ENCODE data around the gene BIN1.

Gene BIN1

DNA sequence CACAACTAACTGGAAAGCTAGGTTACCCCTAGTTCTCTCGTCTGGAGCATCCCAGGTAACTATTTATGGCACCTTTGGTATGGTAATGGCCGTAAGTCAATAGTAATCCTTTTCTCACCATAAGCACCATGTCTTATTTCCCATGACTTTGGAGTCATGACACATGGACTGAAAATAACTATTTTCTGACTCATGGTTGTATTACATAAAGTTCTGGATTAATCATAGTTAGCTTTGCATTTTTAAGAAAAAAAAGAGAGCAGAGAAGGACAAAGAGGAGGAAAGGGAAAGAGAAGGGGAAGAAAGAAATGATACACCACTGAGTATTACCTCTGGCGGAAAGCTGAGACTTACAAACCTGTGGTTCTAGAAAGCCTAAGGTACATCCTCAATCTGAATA is 99.3 kb downstream of the BIN1 start:
- no peak for DNase-seq (ENCODE audit: low read depth, low spot score)
- Histone ChIP-seq H3K9me3 (ENCODE audit: control insufficient read depth, insufficient read depth, low read length) (no peaks in the 10 kb centered on the region), H3K27ac (ENCODE audit: low read length) (no peak overlapping the region), H3K4me1 (ENCODE audit: control insufficient read depth, insufficient read depth, low read length) (no peaks in the 10 kb centered on the region), H3K36me3 (ENCODE audit: control insufficient read depth, insufficient read depth, low read length) (no peaks in the 10 kb centered on the region), H3K27me3 (ENCODE audit: control insufficient read depth, insufficient read depth, low read length) (no peaks in the 10 kb centered on the region), H3K4me3 (ENCODE audit: low read length) (no peak overlapping the region)
- WGBS (ENCODE audit: insufficient coverage, insufficient read length): no CpG with 5 or more reads among the region's 3 CpGs

DNA sequence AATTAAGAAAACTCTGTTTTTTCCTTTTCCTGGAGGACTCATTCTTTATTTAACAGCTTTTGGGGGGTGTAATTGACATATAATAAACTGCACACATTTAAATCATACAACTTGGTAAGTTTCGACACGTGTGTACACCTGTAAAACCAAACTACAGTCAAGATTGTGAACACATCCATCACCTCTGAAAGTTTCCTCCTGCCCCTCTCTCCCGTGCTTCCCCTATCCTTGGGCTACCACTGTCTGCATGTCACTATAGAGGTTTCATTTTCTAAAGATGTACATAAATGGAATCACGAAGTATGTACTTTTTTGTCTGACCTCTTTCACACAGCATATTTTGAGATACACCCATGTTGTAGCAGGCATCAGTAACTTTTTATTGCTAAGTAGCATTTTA is 100.0 kb downstream of the BIN1 start:
- H3K27me3 ChIP-seq (ENCODE audit: control insufficient read depth, insufficient read depth, low read length): no peaks in the 10 kb centered on the region
- no peak for DNase-seq (ENCODE audit: low read depth, low spot score)
- no peaks in the 10 kb centered on the region for H3K36me3 ChIP-seq (ENCODE audit: control insufficient read depth, insufficient read depth, low read length)
- no peaks in the 10 kb centered on the region for H3K9me3 ChIP-seq (ENCODE audit: control insufficient read depth, insufficient read depth, low read length)
- H3K4me1 ChIP-seq (ENCODE audit: control insufficient read depth, insufficient read depth, low read length): no peaks in the 10 kb centered on the region
- no CpG with 5 or more reads among the region's 4 CpGs for WGBS (ENCODE audit: insufficient coverage, insufficient read length)
- H3K27ac ChIP-seq (ENCODE audit: low read length): no peak overlapping the region
- H3K4me3 ChIP-seq (ENCODE audit: low read length): no peak overlapping the region

DNA sequence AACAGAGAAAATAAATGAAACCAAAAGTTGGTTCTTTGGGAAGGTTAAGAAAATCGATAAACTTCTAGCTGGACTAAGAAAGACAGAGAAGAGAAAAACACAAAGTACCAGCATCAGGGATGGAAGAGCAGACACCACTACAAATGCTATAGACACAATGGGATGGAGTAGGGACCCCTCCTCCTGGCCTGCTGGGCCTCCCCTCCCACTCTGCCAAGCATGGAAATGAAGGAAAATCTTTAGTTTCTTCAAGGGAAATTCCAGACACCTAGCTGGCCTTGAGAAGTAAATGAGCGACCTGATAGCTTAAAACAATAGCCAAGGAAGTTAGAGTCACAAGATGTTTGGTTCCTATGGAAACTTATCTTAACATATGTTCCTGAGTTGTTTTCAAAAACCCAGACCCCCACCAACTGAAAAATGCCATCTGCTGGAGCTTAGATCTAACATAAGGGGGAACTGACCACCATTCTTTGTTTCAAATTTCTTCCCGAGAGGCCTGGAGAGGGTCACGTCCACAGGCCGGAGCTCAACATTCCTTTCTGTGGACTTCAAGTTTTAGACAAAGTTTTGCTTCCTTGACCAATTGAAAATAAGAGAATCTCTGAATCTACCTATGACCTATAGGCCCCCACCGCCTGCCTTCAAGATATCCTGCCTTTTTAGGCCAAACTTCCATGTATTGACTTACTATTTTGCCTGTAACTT is 101.9 kb downstream of the BIN1 start:
- H3K27ac ChIP-seq (ENCODE audit: low read length): no peak overlapping the region
- no peaks in the 10 kb centered on the region for H3K27me3 ChIP-seq (ENCODE audit: control insufficient read depth, insufficient read depth, low read length)
- no peaks in the 10 kb centered on the region for H3K36me3 ChIP-seq (ENCODE audit: control insufficient read depth, insufficient read depth, low read length)
- no peaks in the 10 kb centered on the region for H3K9me3 ChIP-seq (ENCODE audit: control insufficient read depth, insufficient read depth, low read length)
- no peak for DNase-seq (ENCODE audit: low read depth, low spot score)
- no peak overlapping the region for H3K4me3 ChIP-seq (ENCODE audit: low read length)
- no CpG with 5 or more reads among the region's 6 CpGs for WGBS (ENCODE audit: insufficient coverage, insufficient read length)
- H3K4me1 ChIP-seq (ENCODE audit: control insufficient read depth, insufficient read depth, low read length): no peaks in the 10 kb centered on the region

DNA sequence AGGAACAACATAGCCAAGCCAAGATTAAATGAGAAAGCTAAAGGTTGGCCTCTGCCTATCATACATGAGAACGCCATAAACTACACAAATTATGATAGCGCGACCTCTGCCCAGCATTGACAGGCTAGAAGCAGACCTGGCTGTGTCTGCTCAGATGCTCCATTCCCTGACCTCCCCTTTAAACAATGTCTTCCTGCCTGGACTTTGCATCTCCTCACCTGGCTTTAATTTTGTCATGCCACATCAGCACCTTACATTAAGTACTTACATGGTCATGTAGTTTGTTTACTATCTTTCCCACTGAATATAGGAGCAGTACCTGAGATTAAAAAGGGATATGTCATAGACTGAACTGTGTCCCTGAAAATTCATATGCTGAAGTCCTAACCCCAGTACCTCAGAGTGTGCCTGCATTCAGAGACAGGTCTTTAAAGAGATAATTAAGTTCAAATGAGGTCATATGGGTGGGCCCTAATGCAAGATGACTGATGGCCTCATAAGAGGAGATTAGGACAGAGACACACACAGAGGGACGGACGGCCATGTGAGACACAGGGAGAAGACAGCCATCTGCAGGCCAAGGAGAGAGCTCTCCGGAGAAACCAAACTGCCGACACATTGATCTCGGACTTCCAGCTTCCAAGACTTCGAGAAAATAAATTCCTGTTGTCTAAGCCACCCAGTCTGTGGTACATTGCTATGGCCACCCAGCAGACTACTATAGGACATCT is 103.7 kb downstream of the BIN1 start:
- no peak overlapping the region for H3K27ac ChIP-seq (ENCODE audit: low read length)
- WGBS (ENCODE audit: insufficient coverage, insufficient read length): no CpG with 5 or more reads among the region's 9 CpGs
- no peak for DNase-seq (ENCODE audit: low read depth, low spot score)

DNA sequence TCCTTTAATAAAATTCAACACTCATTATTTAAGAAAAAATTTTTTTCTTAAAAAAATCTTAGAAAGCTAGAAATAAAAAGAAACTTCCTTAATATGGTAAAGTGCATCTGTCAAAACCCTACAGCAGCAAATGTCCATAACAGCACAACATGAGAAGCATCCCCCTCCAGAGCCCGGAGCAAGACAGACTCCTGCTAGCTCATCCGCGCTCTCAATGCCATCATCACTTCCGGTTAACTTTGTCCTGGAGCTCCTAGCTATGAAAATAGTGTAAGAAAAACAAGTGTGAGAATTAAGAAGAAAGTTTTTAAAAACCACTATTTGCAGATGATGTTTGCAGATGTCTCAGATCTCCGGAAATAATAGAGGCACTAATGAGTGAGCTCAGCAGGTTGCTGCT is 105.2 kb downstream of the BIN1 start:
- DNase-seq (ENCODE audit: low read depth, low spot score): no peak
- Histone ChIP-seq H3K4me3 (ENCODE audit: low read length) (no peak overlapping the region), H3K9me3 (ENCODE audit: control insufficient read depth, insufficient read depth, low read length) (no peaks in the 10 kb centered on the region), H3K4me1 (ENCODE audit: control insufficient read depth, insufficient read depth, low read length) (no peaks in the 10 kb centered on the region), H3K36me3 (ENCODE audit: control insufficient read depth, insufficient read depth, low read length) (no peaks in the 10 kb centered on the region), H3K27me3 (ENCODE audit: control insufficient read depth, insufficient read depth, low read length) (no peaks in the 10 kb centered on the region), H3K27ac (ENCODE audit: low read length) (no peak overlapping the region)
- WGBS (ENCODE audit: insufficient coverage, insufficient read length): no CpG with 5 or more reads among the region's 5 CpGs

More for the DNA sequence above, 103.7 kb downstream of the BIN1 start:
- Histone ChIP-seq H3K27me3 (ENCODE audit: control insufficient read depth, insufficient read depth, low read length) (no peaks in the 10 kb centered on the region), H3K4me1 (ENCODE audit: control insufficient read depth, insufficient read depth, low read length) (no peaks in the 10 kb centered on the region), H3K4me3 (ENCODE audit: low read length) (no peak overlapping the region), H3K9me3 (ENCODE audit: control insufficient read depth, insufficient read depth, low read length) (no peaks in the 10 kb centered on the region), H3K36me3 (ENCODE audit: control insufficient read depth, insufficient read depth, low read length) (no peaks in the 10 kb centered on the region)

DNA sequence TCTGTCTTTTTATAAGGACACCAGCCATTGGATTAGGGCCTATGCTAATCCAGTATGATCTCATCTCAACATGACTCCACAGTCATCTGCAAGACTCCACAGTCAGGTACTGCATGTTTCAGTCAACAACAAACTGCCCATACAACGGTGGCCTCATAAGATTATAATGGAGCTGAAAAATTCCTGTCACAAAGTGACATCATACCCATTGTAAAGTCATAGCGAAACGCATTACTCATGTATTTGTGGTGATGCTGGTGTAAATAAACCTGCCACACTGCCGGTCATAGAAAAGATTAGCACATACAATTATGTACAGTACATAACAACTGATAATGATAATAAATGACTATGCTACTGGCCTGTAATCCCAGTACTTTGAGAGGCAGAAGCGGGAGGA is 106.0 kb downstream of the BIN1 start:
- Histone ChIP-seq H3K4me3 (ENCODE audit: low read length) (no peak overlapping the region), H3K27ac (ENCODE audit: low read length) (no peak overlapping the region), H3K36me3 (ENCODE audit: control insufficient read depth, insufficient read depth, low read length) (no peaks in the 10 kb centered on the region), H3K4me1 (ENCODE audit: control insufficient read depth, insufficient read depth, low read length) (no peaks in the 10 kb centered on the region), H3K9me3 (ENCODE audit: control insufficient read depth, insufficient read depth, low read length) (no peaks in the 10 kb centered on the region), H3K27me3 (ENCODE audit: control insufficient read depth, insufficient read depth, low read length) (no peaks in the 10 kb centered on the region)
- WGBS (ENCODE audit: insufficient coverage, insufficient read length): no CpG with 5 or more reads among the region's 5 CpGs
- no peak for DNase-seq (ENCODE audit: low read depth, low spot score)

DNA sequence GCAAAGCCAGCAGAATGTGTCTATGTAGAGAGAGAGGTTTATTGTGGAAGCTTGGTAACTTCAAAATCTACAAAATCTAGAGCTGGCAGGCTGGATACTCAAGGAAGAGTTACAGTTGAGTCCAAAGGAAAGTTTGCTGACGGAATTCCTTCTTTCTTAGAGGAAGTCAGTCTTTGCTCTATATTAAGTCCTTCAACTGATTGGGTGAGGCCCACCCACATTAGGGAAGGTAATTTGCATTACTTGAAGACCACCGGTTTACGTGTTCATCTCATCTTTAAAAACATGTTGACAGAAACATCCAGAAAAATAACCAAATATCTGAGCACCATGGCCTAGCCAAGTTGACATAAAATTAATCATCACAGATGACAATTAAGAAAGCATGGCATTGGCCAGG is 106.8 kb downstream of the BIN1 start:
- DNase-seq (ENCODE audit: low read depth, low spot score): no peak
- no CpG with 5 or more reads among the region's 3 CpGs for WGBS (ENCODE audit: insufficient coverage, insufficient read length)

DNA sequence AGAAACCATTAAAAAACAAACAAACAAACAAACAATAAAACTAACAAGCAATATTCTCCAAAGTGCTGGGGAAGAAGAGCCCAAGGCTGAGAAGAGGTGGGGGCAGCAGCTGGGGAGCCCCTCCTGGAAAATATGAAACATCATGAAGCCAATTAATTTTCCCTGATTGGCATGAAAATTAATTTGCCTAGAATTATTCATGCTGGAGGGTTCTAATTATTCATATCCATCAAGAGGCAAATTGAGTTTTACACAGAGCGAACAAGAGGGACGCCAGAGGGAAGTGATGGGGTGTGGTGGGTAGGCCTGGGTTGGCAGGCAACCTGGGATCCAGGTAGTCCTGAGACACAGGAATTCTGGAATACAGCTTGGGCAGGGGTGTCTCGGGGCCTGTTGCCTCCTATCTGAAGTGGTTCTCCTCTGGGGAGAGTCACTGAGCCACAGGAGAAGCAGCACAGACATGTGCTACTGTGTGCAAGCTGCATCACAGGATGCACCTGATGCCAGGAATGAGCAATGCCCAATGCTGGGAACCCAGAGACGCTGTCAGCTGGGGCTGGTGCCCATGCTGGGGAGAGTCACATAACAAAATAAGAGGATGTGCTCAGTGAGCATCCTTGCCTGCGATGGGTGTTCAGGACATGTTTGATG is 107.7 kb downstream of the BIN1 start:
- Histone ChIP-seq H3K9me3 (ENCODE audit: control insufficient read depth, insufficient read depth, low read length) (no peaks in the 10 kb centered on the region), H3K36me3 (ENCODE audit: control insufficient read depth, insufficient read depth, low read length) (no peaks in the 10 kb centered on the region), H3K27ac (ENCODE audit: low read length) (no peak overlapping the region), H3K4me3 (ENCODE audit: low read length) (no peak overlapping the region), H3K4me1 (ENCODE audit: control insufficient read depth, insufficient read depth, low read length) (no peaks in the 10 kb centered on the region), H3K27me3 (ENCODE audit: control insufficient read depth, insufficient read depth, low read length) (no peaks in the 10 kb centered on the region)
- DNase-seq (ENCODE audit: low read depth, low spot score): no peak
- WGBS (ENCODE audit: insufficient coverage, insufficient read length): no CpG with 5 or more reads among the region's 5 CpGs

More for the DNA sequence above, 106.8 kb downstream of the BIN1 start:
- no peaks in the 10 kb centered on the region for H3K27me3 ChIP-seq (ENCODE audit: control insufficient read depth, insufficient read depth, low read length)
- no peak overlapping the region for H3K27ac ChIP-seq (ENCODE audit: low read length)
- H3K4me1 ChIP-seq (ENCODE audit: control insufficient read depth, insufficient read depth, low read length): no peaks in the 10 kb centered on the region
- H3K9me3 ChIP-seq (ENCODE audit: control insufficient read depth, insufficient read depth, low read length): no peaks in the 10 kb centered on the region
- H3K36me3 ChIP-seq (ENCODE audit: control insufficient read depth, insufficient read depth, low read length): no peaks in the 10 kb centered on the region
- H3K4me3 ChIP-seq (ENCODE audit: low read length): no peak overlapping the region

DNA sequence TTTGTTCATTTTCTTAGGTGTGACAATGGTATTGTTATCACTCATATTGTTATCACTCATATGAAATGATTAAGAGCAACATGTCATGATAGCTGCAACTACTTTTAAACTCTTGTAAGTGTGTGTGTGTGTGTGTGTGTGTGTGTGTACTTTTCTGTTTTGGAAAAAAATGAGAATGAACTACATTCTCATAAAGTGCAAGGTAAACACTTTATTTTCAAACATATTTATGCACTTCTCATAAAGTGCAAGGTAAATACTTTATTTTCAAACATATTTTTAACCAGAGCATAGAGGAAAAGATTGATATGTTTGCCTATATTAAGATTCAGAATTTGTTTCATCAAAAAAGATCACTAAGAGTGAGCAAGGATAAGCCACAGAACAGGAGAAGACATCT is 108.5 kb downstream of the BIN1 start:
- DNase-seq (ENCODE audit: low read depth, low spot score): no peak
- no peak overlapping the region for H3K27ac ChIP-seq (ENCODE audit: low read length)
- no peaks in the 10 kb centered on the region for H3K27me3 ChIP-seq (ENCODE audit: control insufficient read depth, insufficient read depth, low read length)
- H3K9me3 ChIP-seq (ENCODE audit: control insufficient read depth, insufficient read depth, low read length): no peaks in the 10 kb centered on the region
- no peaks in the 10 kb centered on the region for H3K4me1 ChIP-seq (ENCODE audit: control insufficient read depth, insufficient read depth, low read length)
- H3K36me3 ChIP-seq (ENCODE audit: control insufficient read depth, insufficient read depth, low read length): no peaks in the 10 kb centered on the region
- no peak overlapping the region for H3K4me3 ChIP-seq (ENCODE audit: low read length)

Measured in iPS DF 6.9 (cell line).